Measurements from ENCODE around the gene TDRKH. TPM values are rescaled to one million over a fixed set of nuclear protein-coding genes. Genes with fewer than 3 reads are reported as not detected.

Gene TDRKH
- total and polyA plus RNA-seq, 2 experiments from 2014 or later = 10.2 to 25.6 TPM

GRCh38 chr1:151741516-151741915 is 48.8 kb downstream of the TDRKH start (continued):
- TF ChIP-seq ZNF462 (CRISPR knock-in tag; IDR thresholded peaks at IDR 0.05) (no peak), POLR2AphosphoS5 (IDR thresholded peaks at IDR 0.05; ENCODE audit: low read depth) (no peak), EZH2phosphoT487 (IDR thresholded peaks at IDR 0.05; ENCODE audit: unreplicated experiment) (no peak)

GRCh38 chr1:151739590-151740355 is 50.5 kb downstream of the TDRKH start:
- Mint-ChIP-seq H3K27me3 (ENCODE audit: insufficient read depth, low read depth, poor library complexity) (peaks cover 12% of the 10 kb centered on the region), H3K4me1 (peaks cover 9% of the 10 kb centered on the region; the same call in 2 of the 3 replicates), H3K36me3 (ENCODE audit: low read depth) (peaks cover 15% of the 10 kb centered on the region), H3K9me3 (peaks cover 31% of the 10 kb centered on the region), H3K4me3 (no peak overlapping the region), H3K27ac (no peak overlapping the region)
- Histone ChIP-seq H3K27me3 (ENCODE audit: insufficient read depth) (no peaks in the 10 kb centered on the region), H3K9me2 (ENCODE audit: insufficient read depth) (no peaks in the 10 kb centered on the region), H3K79me2 (replicated peaks; ENCODE audit: insufficient read depth) (no peaks in the 10 kb centered on the region), H4K20me1 (replicated peaks; ENCODE audit: insufficient read depth) (no peaks in the 10 kb centered on the region), H3K4me2 (no peak overlapping the region), H3K4me1 (ENCODE audit: insufficient read depth) (no peaks in the 10 kb centered on the region), H3K4me3 (no peak overlapping the region), H3K36me3 (ENCODE audit: insufficient read depth) (peaks cover 5% of the 10 kb centered on the region; the same call in 1 of the 2 replicates), H3K27ac (ENCODE audit: low read depth) (no peak overlapping the region), H2AFZ (no peak overlapping the region), H3F3A (replicated peaks; ENCODE audit: low read depth) (no peaks in the 10 kb centered on the region)
- no peak for TF ChIP-seq ETS1 (IDR thresholded peaks at IDR 0.05)
- peak in 1 of 2 experiments; percentile 13; a peak in 1 of 4 replicates for TF ChIP-seq CTCF (conservative IDR thresholded peaks at IDR 0.05; ENCODE audit: low read depth in 2 of 2)
- DNase-seq (ENCODE audit: low spot score) (peak; percentile 34), ATAC-seq (peak; percentile 24; the same call in 1 of the 3 replicates)

Measured in GM23338 (cell line).